ENCODE measurements around the gene VSIG10.

VSIG10 gene

GRCh38 chr12:118059341-118060191 is 44.2 kb downstream of the VSIG10 start:
- peak in 1 of 2 donors; percentile 36 for DNase-seq

- DNase-seq, result peak in 1 of 2 donors; percentile 44
Observed at GRCh38 chr12:118058881-118059280, 44.9 kb downstream of the VSIG10 start.

GRCh38 chr12:118058227-118058626 is 45.6 kb downstream of the VSIG10 start:
- no peak for DNase-seq

- DNase-seq, result no peak
Observed at GRCh38 chr12:118055865-118056773, 47.7 kb downstream of the VSIG10 start.

GRCh38 chr12:118055144-118055557 is 48.7 kb downstream of the VSIG10 start:
- peak; percentile 75 to 83 for DNase-seq

GRCh38 chr12:118053071-118053985 is 50.5 kb downstream of the VSIG10 start:
- peak; percentile 24 to 62 for DNase-seq

GRCh38 chr12:118052324-118053070 is 51.3 kb downstream of the VSIG10 start:
- no peak for DNase-seq

GRCh38 chr12:118050972-118051910 is 52.6 kb downstream of the VSIG10 start:
- no peak for DNase-seq

- no peak for DNase-seq
Observed at GRCh38 chr12:118046430-118046829, 57.4 kb downstream of the VSIG10 start.

- no peak for DNase-seq
Observed at GRCh38 chr12:118044577-118044976, 59.2 kb downstream of the VSIG10 start.

GRCh38 chr12:118044075-118044474 is 59.7 kb downstream of the VSIG10 start:
- no peak for DNase-seq

GRCh38 chr12:118042091-118042490 is 61.7 kb downstream of the VSIG10 start:
- no peak for DNase-seq

- no peak for DNase-seq
Observed at GRCh38 chr12:118038137-118038536, 65.7 kb downstream of the VSIG10 start.

- no peak for DNase-seq
Observed at GRCh38 chr12:118036672-118037411, 67.0 kb downstream of the VSIG10 start.

- no peak for DNase-seq
Observed at GRCh38 chr12:118035190-118036041, 68.4 kb downstream of the VSIG10 start.

GRCh38 chr12:118034429-118035189 is 69.2 kb downstream of the VSIG10 start:
- DNase-seq, result no peak

- DNase-seq, result no peak
Observed at GRCh38 chr12:118033902-118034301, 69.9 kb downstream of the VSIG10 start.

GRCh38 chr12:118033323-118033722 is 70.5 kb downstream of the VSIG10 start:
- DNase-seq, result no peak

Data from CD4-positive, alpha-beta T cell treated with Interleukin-4 for 1 hour (primary cell).